ENCODE results near the gene PSTPIP1.

Gene PSTPIP1

DNA sequence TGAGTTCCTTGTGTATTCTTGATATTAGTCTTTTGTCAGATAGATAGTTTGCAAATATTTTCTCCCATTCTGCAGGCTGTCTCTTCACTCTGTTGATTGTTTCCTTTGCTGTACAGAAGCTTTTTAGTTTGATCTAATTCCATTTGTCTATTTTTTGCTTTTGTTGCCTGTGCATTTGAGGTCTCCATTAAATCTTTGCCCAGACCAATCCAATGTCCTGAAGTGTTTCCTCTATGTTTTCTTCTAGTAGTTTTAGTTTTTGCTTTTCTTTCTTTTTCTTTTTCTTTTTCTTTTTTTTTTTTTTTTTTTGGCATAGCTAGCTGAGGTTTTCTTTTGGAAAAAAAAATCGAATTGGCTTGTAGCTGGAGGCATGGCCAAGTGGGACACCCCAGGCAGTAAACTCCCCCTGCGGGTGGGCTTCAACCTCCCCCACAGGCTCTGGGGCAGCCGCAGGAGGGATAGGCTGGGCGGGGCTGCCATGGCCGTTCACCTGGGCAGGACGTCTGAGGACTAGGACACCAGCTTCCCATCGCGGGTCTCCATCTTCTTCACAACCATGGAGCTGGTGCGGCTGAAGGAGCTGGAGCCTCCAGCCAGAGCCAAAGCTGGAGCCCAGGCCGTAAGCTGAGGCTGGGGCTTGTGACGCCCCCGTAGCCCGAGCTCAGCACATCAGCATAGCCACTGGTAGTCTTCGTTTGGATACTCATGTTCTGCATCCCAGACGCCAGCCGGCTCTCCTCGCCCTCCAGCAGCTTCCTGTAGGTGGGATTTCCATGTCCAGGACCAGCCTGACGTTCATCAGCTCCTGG, 16.2 kb upstream of the PSTPIP1 start:
- DNase-seq (ENCODE audit: low read depth in 2 of 3, low spot score in 1 of 3), result no peak

DNA sequence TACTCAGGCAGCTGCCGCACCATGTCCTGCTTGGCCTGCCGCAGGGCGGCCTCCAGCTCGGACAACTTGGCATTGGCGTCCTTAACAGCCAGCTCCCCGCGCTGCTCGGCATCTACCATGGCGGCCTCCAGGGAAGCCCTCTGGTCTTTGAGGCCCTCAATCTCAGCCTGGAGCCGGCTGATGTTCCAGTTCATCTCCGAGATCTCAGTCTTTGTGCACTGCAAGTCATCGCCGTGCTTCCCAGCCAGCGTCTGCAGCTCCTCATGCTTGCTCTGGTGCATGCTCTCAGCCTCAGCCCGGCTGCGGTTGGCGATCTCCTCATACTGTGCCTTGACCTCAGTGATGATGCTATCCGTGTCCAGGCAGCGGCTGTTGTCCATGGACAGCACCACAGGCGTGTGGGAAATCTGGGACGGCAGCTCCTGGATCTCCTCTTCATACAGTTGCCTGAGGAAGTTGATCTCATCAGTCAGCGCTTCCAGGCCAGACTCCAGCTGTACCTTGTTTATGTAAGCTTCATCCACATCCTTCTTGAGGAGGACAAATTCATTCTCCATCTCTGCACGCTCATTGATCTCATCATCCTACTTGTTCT, 15.5 kb upstream of the PSTPIP1 start:
- no peak for DNase-seq (ENCODE audit: low read depth in 2 of 3, low spot score in 1 of 3)

DNA sequence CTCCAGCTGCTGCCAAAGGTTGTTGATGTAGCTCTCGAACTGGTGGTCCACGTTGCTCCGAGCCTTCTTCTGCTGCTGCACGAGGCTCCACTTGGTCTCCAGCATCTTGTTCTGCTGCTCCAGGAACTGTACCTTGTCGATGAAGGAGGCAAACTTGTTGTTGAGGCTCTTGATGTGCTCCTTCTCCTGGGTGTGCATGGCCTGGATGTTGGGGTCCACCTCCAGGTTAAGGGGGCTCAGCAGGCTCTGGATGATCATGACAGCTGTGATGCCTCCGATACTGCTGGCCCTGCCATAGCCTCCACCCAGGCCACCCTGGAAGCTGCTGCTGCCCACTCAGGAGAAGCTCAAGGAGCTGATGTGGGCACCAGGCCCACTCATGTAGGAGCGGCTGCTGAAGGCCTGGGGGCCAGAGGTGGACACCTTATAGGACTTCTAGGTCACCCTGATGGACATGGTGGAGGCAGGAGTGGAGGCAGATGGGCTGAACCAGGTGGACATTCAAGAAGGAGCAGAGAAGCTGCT, 14.9 kb upstream of the PSTPIP1 start:
- DNase-seq (ENCODE audit: low read depth in 2 of 3, low spot score in 1 of 3), result no peak

DNA sequence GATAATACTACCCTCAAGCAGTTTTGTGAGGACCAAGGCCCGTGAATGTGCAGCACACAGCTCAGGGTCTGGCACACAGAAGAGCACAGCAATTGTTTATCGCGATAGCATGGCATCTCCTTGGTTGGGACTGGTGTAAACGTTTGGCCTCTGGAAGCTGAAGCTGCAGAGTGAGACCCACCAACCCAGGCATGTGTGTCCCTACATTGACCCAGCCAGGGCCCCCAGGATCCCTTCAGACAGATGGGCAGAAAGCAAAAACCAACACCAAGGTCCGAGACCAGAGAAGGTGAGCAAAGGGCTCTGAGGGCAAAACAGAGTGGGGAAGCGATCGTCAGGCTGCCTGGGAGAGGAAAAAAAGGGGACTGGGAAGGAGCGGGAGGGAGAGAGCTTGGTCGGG, 12.6 kb upstream of the PSTPIP1 start:
- DNase-seq (ENCODE audit: low read depth in 2 of 3, low spot score in 1 of 3), result no peak

DNA sequence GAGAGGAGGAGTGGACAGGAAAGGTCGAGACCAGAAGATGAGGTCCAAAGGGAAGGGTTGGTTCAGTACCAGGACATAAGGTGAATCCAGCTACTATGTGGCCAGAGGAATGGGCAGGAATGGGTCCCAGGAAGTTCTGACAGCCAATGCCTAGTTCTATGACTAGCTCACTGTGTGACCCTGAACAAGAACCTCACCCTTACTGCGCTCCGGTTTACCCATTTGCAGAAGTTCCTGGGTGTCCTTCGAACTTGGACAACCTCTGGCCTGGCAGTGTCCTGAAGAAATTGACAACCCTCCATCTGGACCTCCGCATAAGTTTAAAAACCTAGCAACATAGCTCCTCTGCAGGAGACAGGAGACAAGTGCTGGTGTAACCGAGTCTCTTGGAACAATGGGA, 12.2 kb upstream of the PSTPIP1 start:
- no peak for DNase-seq (ENCODE audit: low read depth in 2 of 3, low spot score in 1 of 3)

DNA sequence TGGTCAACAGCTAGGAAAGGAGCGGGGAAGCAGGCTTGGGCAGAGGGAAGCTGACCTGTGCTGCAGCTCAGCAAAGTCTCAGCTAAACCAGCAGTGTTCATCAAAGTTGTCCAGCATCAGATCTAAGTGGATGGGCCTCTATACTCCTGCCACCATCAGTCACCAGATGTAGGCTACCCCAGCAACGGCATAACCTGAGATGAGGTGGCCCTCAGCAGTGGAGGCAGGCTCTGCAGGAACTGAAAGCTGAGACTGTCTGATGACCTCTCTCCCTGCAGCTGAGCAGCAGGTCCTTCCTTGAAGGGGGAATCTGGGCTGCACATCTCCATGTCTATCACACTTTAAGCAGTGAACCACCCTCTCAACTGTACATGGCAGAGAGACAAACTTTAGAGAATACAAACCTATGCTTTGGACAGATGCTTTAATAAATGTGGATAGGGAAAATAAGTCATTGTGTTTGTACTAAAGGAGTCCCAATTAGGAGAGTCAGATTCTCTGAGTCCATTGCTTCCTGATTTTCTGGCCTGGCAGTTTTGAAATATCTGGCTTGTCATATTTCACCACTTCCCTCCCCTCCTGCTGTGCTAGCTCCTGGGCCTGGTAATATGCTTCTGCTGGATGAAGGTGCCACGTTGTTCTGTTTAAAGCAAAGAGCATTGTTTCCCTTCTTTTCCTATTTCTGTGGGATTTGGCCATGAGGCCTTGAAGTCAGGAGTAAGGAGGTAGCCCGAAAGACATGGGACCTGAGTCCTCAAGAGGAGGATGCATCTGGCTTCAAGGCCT, 11.1 kb upstream of the PSTPIP1 start:
- DNase-seq (ENCODE audit: low read depth in 2 of 3, low spot score in 1 of 3), result no peak

DNA sequence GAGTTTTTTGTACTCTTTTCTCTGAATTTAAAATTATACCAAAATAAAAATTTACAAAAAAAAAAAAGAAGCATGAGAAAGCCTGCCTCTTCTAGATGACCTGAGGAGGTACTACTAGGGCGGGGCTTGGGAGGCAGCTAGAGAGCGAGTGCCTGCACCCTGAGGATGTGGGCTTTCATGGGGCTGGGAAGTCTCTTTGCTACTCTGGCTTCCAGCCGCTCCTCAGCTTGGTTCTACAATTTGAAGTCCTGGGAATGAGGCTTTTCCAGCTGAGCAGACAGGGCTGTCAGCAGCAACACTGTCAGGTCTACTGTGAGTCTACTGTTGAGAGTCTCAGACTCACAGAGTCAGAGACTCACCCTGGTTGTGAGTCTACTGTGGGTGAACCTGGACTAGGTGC, 8.2 kb upstream of the PSTPIP1 start:
- DNase-seq (ENCODE audit: low read depth in 2 of 3, low spot score in 1 of 3), result no peak

DNA sequence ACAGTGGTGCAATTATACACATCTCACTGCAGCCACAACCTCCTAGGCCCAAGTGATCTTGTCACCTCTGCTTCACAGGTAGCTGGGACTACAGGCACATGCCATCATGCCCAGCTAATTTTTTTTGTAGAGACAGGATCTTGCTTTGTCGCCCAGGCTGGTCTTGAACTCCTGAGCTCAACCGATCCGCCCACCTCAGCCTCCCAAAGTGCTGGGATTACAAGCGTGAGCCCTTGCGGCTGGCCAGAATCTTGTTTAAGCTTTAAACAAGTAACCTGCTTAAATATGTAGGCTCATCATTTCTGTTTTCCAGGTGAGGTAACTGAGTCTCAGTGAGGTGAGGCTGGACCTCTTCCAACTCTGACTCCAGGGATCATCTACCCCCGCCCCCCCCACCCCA, 7.7 kb upstream of the PSTPIP1 start:
- no peak for DNase-seq (ENCODE audit: low read depth in 2 of 3, low spot score in 1 of 3)

DNA sequence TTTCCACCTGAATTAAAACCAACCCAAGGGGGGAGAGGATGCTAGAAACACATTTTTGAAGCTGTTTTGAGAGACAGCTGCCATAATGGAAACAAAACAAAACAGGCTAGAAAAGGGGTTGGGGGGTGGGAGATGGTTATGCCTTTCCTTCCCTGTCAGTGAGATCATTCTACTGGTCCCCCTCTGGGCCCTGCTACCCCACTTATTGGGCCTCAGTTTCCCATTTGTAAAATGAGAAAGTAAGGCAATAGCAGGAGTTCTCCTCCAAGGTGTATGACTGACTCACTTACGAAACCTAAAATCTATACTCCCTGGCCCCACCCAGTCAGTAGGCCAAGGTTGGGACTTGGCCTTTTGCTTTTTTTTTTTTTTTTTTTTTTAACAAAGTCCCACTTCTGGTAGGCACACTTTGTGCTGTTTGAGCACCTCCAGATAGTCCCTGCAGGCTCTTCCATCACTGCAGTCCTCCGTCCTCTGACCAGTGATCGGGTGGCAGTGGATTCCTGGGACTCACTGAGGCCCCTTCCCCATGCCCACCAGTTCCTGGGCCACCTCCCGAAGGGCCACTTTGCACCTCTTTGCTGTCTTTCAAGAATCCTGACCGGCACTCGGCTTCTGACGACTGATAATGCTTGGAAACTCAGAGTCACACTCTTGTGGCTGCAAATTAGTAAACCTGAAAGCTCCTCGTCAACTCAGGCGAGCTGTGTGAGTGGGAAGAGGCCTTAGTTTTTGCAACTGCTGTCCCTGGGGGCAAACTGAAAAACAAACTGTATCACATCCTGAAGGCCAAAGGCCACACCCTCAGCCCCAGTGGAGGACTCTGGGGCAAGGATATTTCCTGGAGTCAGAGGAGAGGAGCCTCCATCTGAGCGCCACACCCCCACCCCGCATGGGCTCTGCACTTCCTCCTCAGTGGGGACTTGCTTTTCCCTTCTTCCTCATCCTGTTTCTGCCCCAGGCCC, 6.7 kb upstream of the PSTPIP1 start:
- DNase-seq (ENCODE audit: low read depth in 2 of 3, low spot score in 1 of 3), result peak; percentile 66 to 77 (median 76)

DNA sequence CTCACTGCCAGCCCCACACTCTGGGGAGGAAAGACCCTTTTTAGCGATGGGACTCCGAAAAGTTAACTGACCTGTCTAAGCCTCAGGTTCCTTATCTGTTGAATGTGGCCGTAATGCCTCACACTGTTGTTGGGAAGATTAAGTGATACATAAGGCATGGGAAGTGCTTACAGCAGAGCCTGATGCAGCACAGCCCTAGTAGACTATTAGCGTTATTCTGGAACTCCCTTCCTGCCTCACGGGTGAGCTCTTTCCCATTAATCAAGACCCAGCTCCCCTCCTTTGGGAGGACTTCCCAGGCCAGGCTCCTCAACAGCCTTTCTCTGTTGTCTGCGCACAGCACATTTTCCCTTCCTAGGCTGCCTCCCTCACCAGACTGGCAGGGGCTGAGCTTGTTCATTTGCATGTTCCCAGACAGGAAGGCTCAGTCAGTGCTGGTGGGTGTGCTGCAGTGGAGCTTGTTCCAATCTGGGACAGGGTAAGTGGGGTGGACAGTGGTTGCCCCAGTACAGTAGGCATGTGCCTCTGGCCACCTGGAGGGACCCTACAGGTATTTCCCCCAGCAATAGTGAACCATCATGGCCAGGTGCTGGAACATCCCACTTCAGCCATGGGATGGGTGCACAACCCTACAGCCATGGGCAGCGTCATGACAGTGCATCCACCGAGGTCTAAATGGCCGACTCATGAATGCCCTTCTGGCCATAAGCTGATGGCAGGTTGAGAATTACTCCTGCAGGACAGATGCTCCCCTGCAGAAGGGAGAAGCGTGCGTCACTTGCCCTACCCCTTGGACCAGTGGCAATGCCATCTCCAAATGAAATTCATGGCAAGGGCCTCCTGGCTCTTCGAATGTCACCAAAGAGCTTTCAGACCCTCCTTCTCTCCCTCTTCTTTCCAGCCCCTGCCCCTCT, 5.8 kb upstream of the PSTPIP1 start:
- no peak for DNase-seq (ENCODE audit: low read depth in 2 of 3, low spot score in 1 of 3)

DNA sequence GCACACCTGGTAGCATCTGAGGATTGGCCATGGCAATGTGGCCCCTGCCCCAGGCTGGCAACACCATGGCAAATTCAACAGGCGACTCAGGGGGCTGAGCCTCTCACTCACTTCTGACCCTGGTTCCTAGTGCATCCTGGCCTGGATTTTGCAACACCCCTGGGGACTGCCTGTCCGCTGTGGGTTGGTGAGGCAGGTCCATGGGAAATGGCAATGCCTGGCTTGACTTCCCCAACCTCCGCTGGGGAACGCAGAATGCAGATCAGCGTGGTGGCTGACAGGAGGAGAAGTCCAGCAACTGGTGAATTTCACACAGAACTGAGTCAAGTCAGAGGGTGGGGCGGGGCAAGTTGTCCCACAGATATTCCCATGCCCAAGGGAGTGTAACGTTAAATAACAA, 3.9 kb upstream of the PSTPIP1 start:
- DNase-seq (ENCODE audit: low read depth in 2 of 3, low spot score in 1 of 3), result no peak

DNA sequence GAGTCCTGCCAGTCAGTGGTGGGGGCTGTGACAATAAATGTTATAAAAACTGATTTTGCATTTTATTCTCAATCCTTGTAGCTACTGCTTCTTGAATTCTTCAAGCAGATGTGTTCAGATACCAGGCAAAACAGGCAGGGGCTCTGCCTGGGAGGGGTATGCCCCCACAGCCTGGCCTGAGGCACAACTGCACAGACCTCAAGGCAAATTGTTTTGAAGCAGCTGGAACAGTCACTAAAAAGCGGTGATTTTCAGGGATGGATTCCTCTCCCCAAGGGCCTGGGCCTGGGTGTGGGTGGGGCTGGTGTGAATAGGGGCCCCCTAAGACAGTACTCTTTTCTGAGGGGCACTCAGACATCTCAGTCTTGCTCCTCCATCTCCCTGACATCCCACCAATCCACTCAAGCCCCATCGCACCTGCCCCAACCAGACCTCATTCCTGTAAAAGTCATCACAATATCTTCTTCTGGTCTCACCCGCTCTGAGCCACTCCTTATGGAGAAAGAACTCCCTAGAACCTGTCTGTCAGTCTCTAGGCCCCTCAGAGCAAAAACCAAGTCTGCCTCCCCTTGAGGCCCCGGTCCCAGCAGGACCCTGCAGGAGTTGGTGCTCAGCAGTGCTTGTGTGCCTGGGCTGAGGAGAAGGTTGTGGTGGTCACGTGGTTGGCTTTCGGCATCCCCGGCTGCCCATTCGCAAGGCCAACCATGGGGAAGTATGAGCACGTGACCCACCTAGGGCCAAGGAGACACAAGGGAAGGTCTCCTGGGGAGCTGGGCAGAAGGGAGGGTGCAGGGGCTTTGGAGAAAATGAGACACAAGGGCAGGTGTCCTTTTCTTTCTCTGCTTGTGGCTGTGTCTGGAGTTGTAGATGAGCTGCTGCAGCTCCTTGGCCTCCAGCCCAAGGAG, 2.9 kb upstream of the PSTPIP1 start:
- DNase-seq (ENCODE audit: low read depth in 2 of 3, low spot score in 1 of 3), result no peak

DNA sequence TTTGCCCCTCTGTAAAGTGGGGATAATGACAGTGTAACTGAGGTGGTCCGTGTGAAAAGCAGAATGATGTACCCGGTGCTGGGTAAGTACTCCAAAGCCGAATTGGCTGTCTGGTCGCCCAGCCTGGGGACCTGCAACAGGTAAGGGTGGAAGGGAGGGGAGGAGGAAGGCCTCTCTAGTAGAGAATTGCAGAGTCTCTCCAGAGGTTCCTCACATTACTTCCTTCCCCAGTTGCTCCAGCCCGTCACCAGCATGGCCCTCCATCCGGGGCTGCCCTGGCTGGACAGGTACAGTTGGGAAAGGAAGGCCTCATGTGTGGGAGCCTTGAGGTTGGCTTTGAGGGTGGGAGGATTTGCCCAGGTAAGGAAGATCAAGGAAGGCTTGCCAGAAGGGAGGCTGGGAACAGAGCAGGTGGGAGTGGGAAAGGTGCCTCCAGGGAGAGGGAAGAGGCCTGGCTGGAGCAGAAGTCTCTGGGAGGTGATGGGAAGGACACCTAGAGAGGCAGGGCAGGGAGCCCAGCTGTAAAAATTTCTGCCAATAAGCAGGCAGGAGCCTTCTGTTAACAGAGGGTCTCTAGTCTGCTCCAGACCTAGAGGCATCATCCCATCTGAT, 1.7 kb upstream of the PSTPIP1 start:
- no peak for DNase-seq (ENCODE audit: low read depth in 2 of 3, low spot score in 1 of 3)

DNA sequence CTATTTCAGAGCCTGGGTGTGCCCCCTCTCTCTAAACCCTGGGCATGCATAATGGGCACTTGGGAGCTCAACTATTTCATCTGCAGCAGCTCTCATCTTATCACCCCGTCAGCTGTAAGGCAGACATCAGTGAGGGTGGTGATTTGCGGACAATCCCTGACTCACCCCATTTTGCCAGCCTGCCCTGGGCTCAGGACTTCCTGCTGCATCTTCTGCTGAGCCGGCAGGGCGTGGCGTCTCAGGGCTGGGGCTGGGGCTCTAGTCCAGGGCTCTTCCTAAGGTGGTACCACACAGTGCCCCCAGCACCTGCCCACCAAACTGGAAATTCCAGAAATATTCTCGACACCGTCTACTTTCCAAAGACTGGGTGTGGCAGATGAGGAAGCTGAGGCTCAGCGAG, 925 bp upstream of the PSTPIP1 start:
- DNase-seq (ENCODE audit: low read depth in 2 of 3, low spot score in 1 of 3), result peak in 2 of 3 donors; percentile 58 to 60

DNA sequence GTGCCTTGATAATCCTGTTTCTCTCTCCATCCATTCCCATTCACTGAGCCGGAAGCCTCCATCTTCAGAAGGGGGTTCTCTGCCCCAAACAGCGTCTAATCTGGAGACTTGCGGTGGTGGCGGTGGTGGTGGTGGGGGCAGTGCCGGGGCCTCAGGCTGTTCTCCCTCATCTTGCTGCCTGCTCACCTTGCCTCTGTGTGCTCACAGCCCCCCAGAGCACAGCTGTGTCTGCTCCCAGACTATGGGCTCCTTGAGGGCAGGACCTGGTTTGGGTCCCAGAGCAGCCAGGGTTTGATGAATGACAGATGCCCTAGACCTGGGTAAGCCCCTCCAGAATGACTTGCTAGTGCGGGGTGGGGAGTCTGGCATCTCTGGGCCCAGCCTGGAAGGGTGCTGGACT, 430 bp upstream of the PSTPIP1 start:
- DNase-seq (ENCODE audit: low read depth in 2 of 3, low spot score in 1 of 3), result no peak

DNA sequence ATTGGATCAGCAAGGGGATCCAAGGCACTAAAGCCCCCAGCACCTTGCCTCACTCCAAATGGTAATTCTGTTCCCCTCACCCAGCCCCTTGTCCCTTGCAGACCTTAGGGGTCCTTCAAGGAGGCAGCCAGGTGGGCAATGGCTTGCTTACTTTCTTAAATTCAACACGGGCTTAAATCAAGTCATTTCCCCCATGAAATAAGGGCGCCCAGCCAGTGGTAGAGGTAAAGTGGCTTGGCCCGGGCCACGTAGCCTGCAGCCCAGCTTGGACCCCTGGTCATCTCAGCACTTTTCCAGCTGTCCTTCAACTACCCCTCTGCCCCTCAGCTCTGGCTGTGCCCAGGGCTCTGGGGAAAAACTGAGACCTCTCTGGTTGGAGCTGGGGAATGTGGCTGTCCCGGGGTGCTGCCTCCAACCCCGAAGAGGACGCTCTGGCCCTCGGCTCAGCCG, 1.2 kb downstream of the PSTPIP1 start:
- DNase-seq (ENCODE audit: low read depth in 2 of 3, low spot score in 1 of 3), result no peak

DNA sequence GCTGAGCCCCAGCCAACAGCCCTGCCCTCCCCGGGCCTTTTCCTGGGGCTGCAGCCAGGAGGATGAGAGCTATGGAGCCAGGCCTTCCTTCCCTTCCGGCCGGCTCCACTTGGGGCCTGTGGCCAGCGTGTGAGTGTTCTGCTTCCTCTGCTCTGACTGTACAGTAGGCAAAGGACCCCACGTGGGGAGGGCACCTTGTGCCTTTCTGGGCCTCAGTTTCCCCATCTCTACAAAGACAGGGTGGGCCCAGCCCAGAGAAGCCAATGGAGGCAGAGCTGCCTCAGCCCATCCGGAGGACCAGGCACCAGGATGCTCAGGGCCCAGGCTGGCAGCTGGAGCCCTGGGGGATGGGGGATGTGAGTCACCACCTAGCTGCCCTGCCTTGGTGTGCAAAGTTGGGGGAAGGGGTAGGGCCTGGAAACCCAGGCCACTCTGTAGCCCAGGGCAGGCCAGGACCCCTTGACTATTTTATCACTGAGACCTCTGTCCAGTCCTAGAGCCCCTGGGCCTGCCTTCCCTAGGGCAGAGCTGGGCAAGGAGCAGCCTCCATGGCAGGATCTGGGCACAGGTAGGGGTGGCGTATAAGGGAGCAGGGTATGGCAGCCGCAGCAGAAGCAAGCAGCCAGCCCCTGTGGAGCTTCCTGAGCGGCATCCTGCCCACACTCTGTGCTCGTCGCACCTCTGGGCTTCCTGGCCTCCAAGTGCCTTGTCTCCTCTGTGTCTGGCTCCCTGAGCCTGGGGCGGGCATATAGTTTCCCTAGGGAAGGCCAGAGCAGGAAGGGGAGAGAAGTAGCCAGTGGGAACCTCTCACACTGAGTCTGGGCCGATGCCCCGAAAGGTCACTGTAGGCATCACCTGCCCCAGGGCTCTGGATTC, 1.8 kb downstream of the PSTPIP1 start:
- peak in 1 of 3 donors; percentile 56 for DNase-seq (ENCODE audit: low read depth in 2 of 3, low spot score in 1 of 3)

Data from stimulated activated CD4-positive, alpha-beta T cell treated with anti-CD3 and anti-CD28 coated beads, Interleukin-12 subunit alpha, Interleukin-12 subunit beta, amount 100 ng/mL, for 48 hours (primary cell).